GM12878 (cell line): ENCODE measurements around the gene TMEM175. TPM values are rescaled to one million over a fixed set of nuclear protein-coding genes. Genes with fewer than 3 reads are reported as not detected.

Source experiments
- ATAC-seq: fragments of 200-7000 bp; cut with Tn5 transposase; 3 replicates; pipeline ENCODE4 v1.9.1; 2020; ENCODE audit warnings: mild to moderate bottlenecking, moderate library complexity
- BruUV-seq: library from RNA; stranded (reverse); fragments of 400-500 nt; replicated peaks from 2 replicates; lab custom pipeline; 2021; lab: Mats Ljungman, UMichigan
- CTCF ChIA-PET: fragments of 300-600 bp; sonication (Branson Sonifier 250); formaldehyde crosslinking; extraction: SDS; loops from one replicate; lab custom pipeline; 2021; ENCODE audit warnings: inconsistent platforms; lab: Yijun Ruan, JAX
- POLR2A ChIA-PET: fragments of 350-600 bp; formaldehyde crosslinking; extraction: SDS; loops from one replicate; lab custom pipeline; 2021; ENCODE audit warnings: inconsistent platforms; lab: Charles Lee
- RAD21 ChIA-PET: fragments of 300-600 bp; sonication (Branson Sonifier 250); formaldehyde crosslinking; loops from one replicate; lab custom pipeline; 2023; ENCODE audit warnings: antibody characterized with exemption; ENCODE audit not compliant: unreplicated experiment; lab: Charles Lee
- SMC1A ChIA-PET: fragments of 300-600 bp; sonication (Branson Sonifier 250); formaldehyde crosslinking; loops from one replicate; lab custom pipeline; 2023; ENCODE audit not compliant: unreplicated experiment, uncharacterized antibody; lab: Charles Lee
- DNase-seq: peaks from one replicate; pipeline ENCODE4 v3.0.0-alpha.2; 2011; ENCODE audit warnings: low read depth, low spot score
- FAIRE-seq: peaks from 3 replicates; lab custom pipeline; 2011; peaks lifted over from hg19 to GRCh38; lab: Jason Lieb, UNC
- H2AFZ ChIP-seq: 2 replicates; pipeline ENCODE4 v1.6.0; 2011; ENCODE audit warnings: low read depth, low read length, control low read depth; ENCODE audit not compliant: control insufficient read depth
- H3K27ac ChIP-seq: 2 replicates; pipeline ENCODE4 v1.5.1; 2011; ENCODE audit warnings: control low read depth; ENCODE audit not compliant: control insufficient read depth, insufficient read depth
- H3K27me3 ChIP-seq, 2 experiments: replicated peaks in 1 of 2; 2 replicates each; pipeline versions ENCODE4 v1.6.0 to v1.6.1; 2011; ENCODE audit warnings: low read length in 1 of 2; ENCODE audit not compliant: control insufficient read depth in 2 of 2, insufficient read depth in 2 of 2
- H3K36me3 ChIP-seq, 2 experiments: 2 replicates each; pipeline ENCODE4 v1.5.1; 2011; ENCODE audit warnings: low read length in 1 of 2; ENCODE audit not compliant: control insufficient read depth in 2 of 2, insufficient read depth in 2 of 2
- H3K4me1 ChIP-seq: 2 replicates; pipeline ENCODE4 v1.6.1; 2011; ENCODE audit warnings: mild to moderate bottlenecking, low read length, moderate library complexity, mixed read lengths; ENCODE audit not compliant: control insufficient read depth, insufficient read depth
- H3K4me2 ChIP-seq: 2 replicates; pipeline ENCODE4 v1.6.0; 2011; ENCODE audit warnings: control low read depth; ENCODE audit not compliant: control insufficient read depth, insufficient read depth
- H3K4me3 ChIP-seq: fragments of 200-600 bp; sonication (generic); 2 replicates; pipeline ENCODE4 v1.5.1; 2016
- H3K79me2 ChIP-seq: 2 replicates; pipeline ENCODE4 v1.6.0; 2011; ENCODE audit warnings: low read length; ENCODE audit not compliant: control insufficient read depth, insufficient read depth
- H3K9ac ChIP-seq: 2 replicates; pipeline ENCODE4 v1.8.0; 2011; ENCODE audit warnings: low read length, control low read depth, mixed read lengths; ENCODE audit not compliant: control insufficient read depth, insufficient read depth
- H3K9me3 ChIP-seq: replicated peaks from 3 replicates; pipeline ENCODE4 v1.5.1; 2011; ENCODE audit warnings: mild to moderate bottlenecking, low read length; ENCODE audit not compliant: control insufficient read depth, insufficient read depth
- H4K20me1 ChIP-seq: 2 replicates; pipeline ENCODE4 v1.6.0; 2011; ENCODE audit not compliant: control insufficient read depth, insufficient read depth
- CBX5 ChIP-seq: sonication (generic); IDR thresholded peaks from 2 replicates; pipeline ENCODE4 v1.6.1; 2016; ENCODE audit warnings: low read depth, moderate library complexity, mild to moderate bottlenecking, inconsistent platforms
- CREB1 ChIP-seq: IDR thresholded peaks from 2 replicates; pipeline ENCODE4 v1.6.1; 2012; ENCODE audit warnings: low read depth, mild to moderate bottlenecking, inconsistent platforms
- E4F1 ChIP-seq: fragments of 450-650 bp; IDR thresholded peaks from 2 replicates; pipeline ENCODE4 v1.6.1; 2018; ENCODE audit warnings: borderline replicate concordance, mild to moderate bottlenecking; ENCODE audit not compliant: partially characterized antibody
- FOXK2 ChIP-seq: fragments of 450-650 bp; IDR thresholded peaks from 2 replicates; pipeline ENCODE4 v1.6.1; 2017; ENCODE audit warnings: mild to moderate bottlenecking, moderate library complexity
- LARP7 ChIP-seq: fragments of 450-650 bp; IDR thresholded peaks from 2 replicates; pipeline ENCODE4 v1.6.1; 2017; ENCODE audit warnings: mild to moderate bottlenecking
- MYB ChIP-seq: fragments of 150-350 bp; IDR thresholded peaks from 2 replicates; pipeline ENCODE4 v1.6.1; 2014; ENCODE audit warnings: mild to moderate bottlenecking, low read depth, low read length, borderline replicate concordance
- NR2C2 ChIP-seq: IDR thresholded peaks from 2 replicates; pipeline ENCODE4 v1.6.1; 2011; ENCODE audit warnings: borderline replicate concordance, low read depth; ENCODE audit not compliant: control insufficient read depth, insufficient read length
- RCOR1 ChIP-seq: conservative IDR thresholded peaks from 2 replicates; pipeline ENCODE4 v1.6.1; 2012; ENCODE audit warnings: low read depth, low read length, improper control_type of control experiment
- RUNX3 ChIP-seq: IDR thresholded peaks from 2 replicates; pipeline ENCODE4 v1.6.1; 2012; ENCODE audit warnings: low read length, inconsistent platforms
- SMC3 ChIP-seq: IDR thresholded peaks from 2 replicates; pipeline ENCODE4 v1.6.1; 2011; ENCODE audit warnings: low read length, improper control_type of control experiment, borderline replicate concordance
- SUZ12 ChIP-seq: fragments of 200-600 bp; sonication (generic); IDR thresholded peaks from one replicate; pipeline ENCODE4 v1.6.1; 2018; ENCODE audit warnings: antibody characterized with exemption, mild to moderate bottlenecking; ENCODE audit not compliant: unreplicated experiment
- TARDBP ChIP-seq: IDR thresholded peaks from 2 replicates; pipeline ENCODE4 v1.6.1; 2016; ENCODE audit warnings: borderline replicate concordance
- ZBTB33 ChIP-seq: fragments of 450-650 bp; IDR thresholded peaks from 2 replicates; pipeline ENCODE4 v1.6.1; 2017; ENCODE audit warnings: mild to moderate bottlenecking
- ZNF24 ChIP-seq: fragments of 450-650 bp; IDR thresholded peaks from 2 replicates; pipeline ENCODE4 v1.6.1; 2017; ENCODE audit warnings: antibody characterized with exemption, mild to moderate bottlenecking
- WGBS: methylation state at CpG from one replicate; pipeline ENCODE4 v1.1.6; 2016; ENCODE audit warnings: low lambda C conversion rate; ENCODE audit not compliant: insufficient replicate concordance, insufficient coverage; ENCODE audit errors: missing lambda C conversion rate; 5-methylcytosine and 5-hydroxymethylcytosine counted together
- in situ Hi-C: fragments of 300-500 bp; cut with MboI; formaldehyde crosslinking; loops from 9 replicates; pipeline ENCODE4 v1.14.3; 2018; ENCODE audit warnings: mixed read lengths
- intact Hi-C: fragments of 100-400 bp; cut with micrococcal nuclease; formaldehyde crosslinking; loops from one replicate; pipeline ENCODE4 v1.14.2; 2022; ENCODE audit not compliant: unreplicated experiment
- polyA plus RNA-seq, 11 experiments: library from polyadenylated mRNA; depleted of rRNA in 4 of 11; unstranded in 6 of 11; stranded (reverse) in 5 of 11; fragments of >200 nt; fragmentation: Nextera tagmentation in 4 of 11; fragmentation: Illumina TruSeq in 1 of 11; extraction: Ambion mirVana in 4 of 11; extraction: Trizol in 1 of 11; gene quantifications; 1 replicate in 1 of 11; 2 replicates in 10 of 11; pipeline versions ENCODE4 v1.2.1 to v1.2.3, GENCODE V29; 2011 to 2016; ENCODE audit warnings: inconsistent platforms in 2 of 11, missing spikeins in 2 of 11, low read depth in 1 of 11
- total RNA-seq, 4 experiments: library from RNA; depleted of rRNA in 3 of 4; stranded (reverse); fragments of >200 nt in 3 of 4; fragmentation: Illumina TruSeq in 1 of 4; extraction: Trizol in 1 of 4; gene quantifications; 2 replicates each; pipeline versions ENCODE4 v1.2.1 to v1.2.3, GENCODE V29; 2013 to 2021

Gene TMEM175
- total and polyA plus RNA-seq, 10 of the 15 experiments (the other 5 are each of a cell fraction or from before 2014, with no cell fraction given) = 0.11 to 39.5 (median 22.3) TPM

GRCh38 chr4:997375-998071, 65.3 kb downstream of the TMEM175 start:
- Histone ChIP-seq H3K9ac (no peak overlapping the region), H3K4me2 (no peak overlapping the region), H4K20me1 (no peaks in the 10 kb centered on the region), H3K9me3 (no peaks in the 10 kb centered on the region), H3K4me1 (no peaks in the 10 kb centered on the region), H3K4me3 (no peak overlapping the region), H3K79me2 (no peaks in the 10 kb centered on the region), H3K27ac (no peak overlapping the region), H3K36me3 (no peaks in the 10 kb centered on the region), H2AFZ (no peak overlapping the region), H3K27me3 (peaks cover 2 to 3% of the 10 kb centered on the region in 2 experiments)
- intact Hi-C loops = no loop called here
- CTCF ChIA-PET = no interaction called here
- TF ChIP-seq SUZ12 (no peak), ZBTB33 (no peak), ZNF24 (no peak), NR2C2 (no peak), CBX5 (no peak), E4F1 (no peak), LARP7 (no peak), RCOR1 (no peak), RUNX3 (no peak), SMC3 (no peak), CREB1 (no peak), FOXK2 (no peak), MYB (no peak), TARDBP (no peak)
- DNase-seq (no peak), ATAC-seq (no peak), FAIRE-seq (no peak)
- no TSS peak for BruUV-seq
- RAD21 ChIA-PET = no interaction called here
- SMC1A ChIA-PET = no interaction called here
- WGBS = 4% methylated on average over 20 of the region's 68 CpGs
- POLR2A ChIA-PET = no interaction called here
- in situ Hi-C loops = no loop called here
